ENCODE measurements around the gene MAN1C1.
A peak's percentile ranks its signal among the peaks of the same experiment; 100 is the strongest.

MAN1C1 gene

DNA sequence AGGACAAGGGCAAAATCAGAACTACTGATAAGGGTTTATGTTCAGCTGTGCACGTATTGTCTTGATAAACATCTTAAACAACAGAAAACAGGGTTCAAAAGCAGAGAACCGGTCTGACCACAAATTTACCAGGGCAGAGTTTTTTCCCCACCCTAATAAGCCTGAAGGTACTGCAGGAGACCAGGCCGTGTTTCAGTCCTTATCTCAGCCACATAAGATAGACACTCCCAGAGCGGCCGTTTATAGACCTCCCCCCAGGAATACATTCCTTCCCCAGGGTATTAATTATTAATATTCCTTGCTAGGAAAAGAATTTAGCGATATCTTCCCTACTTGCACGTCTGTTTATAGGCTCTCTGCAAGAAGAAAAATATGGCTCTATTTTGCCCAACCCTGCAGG lies 19.6 kb downstream of the MAN1C1 start:
- peak; percentile 14 for DNase-seq

DNA sequence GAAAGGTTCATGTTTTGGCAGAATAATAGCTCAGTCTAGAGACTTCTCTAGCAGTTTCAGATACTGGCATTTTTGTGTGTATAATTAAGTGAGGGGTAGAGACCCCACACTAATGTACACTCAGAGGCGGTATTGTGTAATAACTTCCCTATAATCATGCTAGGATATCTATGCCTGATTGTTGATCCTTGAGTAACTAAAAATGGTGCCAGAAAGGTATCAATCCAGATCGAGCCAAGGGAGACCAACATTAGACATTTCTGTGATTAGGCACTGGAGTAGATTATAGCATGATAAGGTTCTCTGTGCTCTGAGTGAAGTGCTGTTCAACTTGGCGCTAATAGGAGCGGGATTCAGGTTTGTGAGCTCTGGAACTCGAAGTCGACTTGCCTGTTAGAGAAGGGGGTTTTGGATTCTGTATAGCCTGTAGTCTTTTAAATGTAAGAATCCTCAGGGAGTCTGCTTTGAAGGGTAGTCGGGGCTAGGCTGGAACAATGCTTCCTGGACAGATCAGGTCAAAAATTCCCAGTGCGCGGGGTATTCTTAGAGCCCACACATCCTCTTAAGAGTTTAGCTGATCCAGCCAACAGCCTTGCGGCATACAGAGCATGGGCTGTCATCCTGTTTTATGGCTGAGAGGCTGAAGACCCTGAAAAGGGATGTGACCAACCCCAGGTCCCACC lies 24.2 kb downstream of the MAN1C1 start:
- no peak for DNase-seq

DNA sequence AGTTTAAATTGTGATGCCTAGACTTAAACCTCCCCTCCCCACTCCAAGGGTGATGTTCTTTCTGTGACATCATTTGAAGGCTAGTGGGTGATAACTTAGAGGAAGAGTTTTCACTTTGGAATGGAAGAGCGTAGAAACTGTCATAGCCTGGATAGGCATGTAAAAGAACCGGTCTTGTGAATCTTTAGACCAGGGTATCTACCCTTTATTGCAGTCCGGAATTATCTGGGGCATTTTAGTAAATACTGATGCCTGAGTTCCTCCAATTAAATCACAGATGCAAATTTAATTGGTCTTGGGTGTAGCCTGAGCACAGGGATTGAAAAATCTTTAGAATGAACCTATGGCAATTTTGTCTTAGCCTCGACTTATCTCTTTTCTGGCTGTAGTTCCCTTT lies 24.7 kb downstream of the MAN1C1 start:
- no peak for DNase-seq

DNA sequence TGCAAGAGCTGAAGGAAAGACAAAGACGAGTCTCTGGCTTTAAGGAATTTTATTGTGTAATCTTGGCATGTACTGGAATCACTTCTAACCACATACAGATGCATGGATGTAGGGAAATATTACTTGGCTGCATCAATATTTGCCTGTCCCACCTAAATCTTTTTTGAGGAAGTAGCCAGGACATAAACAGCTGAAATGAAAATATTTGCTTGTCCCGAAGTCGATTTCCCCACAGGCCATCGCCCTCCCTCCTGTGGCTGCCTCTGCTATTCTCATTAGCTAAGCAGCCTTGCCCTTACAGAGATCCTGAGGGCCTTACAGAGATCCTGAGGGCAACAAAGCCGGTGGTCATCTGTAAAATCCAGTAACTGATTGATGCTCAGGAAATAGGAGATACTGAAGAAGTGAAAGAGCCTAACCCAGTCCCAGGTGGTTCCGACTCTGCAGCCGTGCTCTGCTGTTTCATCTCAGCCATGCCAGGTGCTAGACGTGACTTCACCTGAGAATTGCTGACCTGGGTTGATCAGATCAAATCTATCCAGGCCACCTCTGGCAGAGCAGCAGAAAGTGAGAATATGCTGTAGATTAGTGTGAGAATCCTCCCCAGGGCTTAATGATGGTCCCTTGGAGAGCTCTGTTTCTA lies 25.5 kb downstream of the MAN1C1 start:
- no peak for DNase-seq

DNA sequence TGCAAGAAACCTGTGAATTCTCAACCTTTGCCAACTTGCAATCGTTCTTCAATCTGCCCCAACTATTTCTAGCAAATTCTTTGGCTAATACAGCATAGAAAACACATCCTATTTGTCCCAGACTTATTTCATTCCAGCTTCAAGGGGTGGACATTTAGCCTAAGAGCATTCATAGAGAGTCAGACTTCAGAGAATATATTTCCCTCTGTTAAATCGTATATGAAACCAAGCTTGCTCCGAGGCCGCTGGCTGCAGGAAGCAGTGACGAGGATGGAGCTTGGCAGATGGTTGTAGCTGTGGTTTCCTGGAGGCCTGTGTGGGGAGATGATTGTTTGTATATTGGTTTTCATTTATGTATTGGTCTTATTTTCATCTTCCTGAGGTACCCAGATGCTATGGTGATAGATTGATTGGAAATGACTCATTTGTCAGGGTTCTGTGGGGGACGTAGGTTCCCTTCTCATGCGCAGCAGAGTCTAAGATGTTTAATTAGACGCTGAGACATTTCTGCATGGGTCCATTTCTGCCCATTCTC lies 26.1 kb downstream of the MAN1C1 start:
- DNase-seq = peak; percentile 55

DNA sequence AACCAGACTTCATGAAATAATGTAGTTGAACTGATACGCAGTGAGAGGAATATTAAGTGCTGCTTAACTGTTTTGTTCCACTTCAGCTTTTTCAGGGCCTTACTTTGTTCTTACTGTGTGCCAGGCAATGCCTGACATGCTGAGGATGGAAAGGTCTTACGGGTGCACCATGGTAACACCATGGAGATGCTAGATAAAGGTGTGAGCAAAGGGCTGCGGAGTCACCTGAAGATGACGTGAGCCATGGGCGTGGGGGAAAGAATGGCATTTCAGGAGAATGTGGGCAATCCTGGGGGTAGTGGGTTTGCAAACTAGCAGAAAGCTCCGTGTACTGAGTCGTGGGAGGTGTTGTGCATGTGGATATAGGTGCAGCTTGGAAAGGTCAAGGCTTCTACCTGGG lies 27.3 kb downstream of the MAN1C1 start:
- DNase-seq = no peak

DNA sequence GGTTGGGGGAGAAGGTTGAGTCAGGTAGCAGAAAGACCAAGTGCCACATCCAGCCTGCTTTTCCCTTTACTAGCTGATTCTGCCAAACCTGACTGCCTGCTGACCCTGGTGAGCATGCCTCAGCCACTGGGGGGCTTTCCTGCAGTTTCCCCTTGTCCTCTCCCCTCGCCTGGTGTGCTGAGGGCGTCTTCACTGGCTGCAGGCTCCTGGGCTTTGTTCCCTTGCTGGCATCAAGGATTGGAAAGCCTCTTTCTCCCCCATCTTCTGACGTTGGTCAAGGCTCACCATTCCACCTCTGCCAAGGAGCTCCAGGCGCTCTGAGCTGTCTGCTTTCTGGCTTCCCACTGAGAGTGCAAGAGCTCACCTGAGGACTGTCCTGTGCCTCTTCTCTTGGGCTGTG lies 28.4 kb downstream of the MAN1C1 start:
- DNase-seq = no peak

DNA sequence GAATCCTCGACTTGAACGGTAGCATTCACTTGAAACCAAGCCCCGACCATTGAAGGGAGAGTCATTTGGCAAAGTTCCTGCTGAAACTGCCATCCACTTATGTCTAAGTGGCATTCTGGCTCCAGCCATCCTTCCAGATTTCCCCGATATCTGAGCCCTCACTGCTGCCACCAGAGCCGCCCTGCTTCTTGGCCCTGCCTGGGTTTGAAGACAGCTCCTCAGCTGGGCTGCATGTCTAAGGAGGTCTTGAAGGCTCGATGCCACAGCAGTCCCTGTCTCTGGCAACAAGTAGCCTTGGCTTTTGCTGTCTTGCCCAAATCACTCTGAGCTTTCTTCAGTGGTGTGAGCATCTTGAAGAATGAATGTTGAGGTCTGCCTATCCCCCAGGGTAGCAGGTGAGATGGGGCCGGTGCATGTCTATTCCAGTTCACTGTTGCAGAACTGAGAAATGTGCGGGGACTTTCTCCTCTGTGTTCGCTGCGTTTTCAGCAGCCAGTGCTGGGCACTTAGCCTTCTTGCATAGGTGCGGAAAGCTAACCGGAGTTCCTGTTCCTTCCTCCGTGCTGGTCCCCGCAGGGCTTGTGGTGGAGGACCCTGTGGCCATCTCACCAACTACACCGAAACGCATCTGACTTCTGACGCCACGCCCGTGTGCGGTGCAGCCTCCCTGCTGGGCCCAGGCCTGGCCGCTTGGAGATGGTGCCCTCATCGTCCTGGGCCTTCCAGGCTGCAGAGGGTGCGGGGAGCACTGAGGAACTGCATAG lies 29.2 kb downstream of the MAN1C1 start:
- DNase-seq = no peak

DNA sequence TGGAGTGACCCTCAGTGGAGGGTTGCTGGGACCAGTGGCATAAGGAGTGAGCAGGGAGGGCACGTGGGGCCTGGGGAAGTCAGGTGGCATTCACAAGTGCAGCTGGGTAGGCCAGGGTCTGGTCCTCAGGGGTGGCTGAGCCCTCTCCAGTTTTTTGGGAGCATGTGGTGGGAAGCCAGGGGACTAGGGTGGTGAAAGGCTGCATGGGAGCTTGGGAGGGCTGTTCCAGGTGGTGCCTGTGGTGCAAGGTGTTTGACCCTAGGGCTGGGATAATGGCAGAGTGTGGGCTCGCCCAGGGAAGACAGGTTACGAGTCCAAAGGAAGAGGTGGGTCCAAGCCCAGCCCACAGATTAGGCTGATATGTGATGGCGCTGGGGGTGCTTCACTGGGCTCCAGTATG lies 30.5 kb downstream of the MAN1C1 start:
- no peak for DNase-seq

DNA sequence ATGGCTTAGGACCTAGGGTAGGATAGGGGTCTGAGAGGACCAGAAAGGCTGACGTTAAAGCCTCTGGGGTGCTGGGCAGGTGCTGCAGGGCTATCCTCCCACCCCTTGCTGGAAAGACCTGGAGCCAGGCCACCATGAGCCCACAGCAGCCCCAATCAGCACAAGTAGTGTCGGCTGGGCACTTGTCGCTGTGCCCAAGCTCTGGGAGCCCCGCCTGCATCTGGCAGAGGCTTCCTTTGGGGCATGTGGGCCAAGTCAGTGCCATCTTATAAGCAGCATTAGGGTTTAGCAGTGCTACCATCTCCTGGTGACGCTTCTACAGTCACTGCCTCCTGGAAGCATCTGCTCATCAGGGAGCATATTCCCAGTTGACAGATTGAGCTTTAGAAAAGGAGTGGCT lies 31.3 kb downstream of the MAN1C1 start:
- no peak for DNase-seq

DNA sequence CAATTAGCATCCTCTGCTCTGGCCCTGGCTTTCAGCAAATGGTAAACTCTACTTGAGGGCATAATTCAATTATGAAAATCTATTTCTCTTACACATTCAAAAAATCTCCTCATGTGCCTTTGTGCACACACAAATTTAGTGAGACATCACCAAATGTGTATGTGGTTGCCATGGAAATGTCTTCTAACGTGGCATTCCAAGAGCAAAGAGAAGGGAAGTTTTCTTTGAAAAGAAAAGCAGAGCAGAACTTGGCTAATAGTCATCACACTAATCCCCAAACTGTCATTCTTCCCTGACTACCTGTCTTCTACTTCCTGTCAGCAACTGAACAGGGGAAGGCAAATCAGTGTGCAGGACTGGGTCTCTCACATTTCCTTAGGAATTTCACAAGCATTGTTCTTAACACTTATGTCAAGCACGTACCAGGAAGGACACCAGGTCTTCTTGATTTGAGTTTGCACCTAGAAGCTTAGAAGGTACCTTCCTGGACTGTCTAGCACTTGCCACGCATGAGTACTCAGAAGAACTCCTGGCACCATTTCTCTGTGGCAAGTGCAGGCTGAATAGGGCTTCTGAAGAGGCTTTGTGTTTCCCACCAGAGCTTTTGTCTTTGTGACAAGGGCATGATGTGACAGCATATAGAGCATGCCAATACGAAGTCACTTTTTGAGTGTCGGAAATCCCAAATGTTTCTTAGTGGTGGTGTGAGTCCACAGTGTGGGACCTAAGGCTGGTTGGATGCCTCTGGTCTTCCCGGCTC lies 32.3 kb downstream of the MAN1C1 start:
- no peak for DNase-seq

DNA sequence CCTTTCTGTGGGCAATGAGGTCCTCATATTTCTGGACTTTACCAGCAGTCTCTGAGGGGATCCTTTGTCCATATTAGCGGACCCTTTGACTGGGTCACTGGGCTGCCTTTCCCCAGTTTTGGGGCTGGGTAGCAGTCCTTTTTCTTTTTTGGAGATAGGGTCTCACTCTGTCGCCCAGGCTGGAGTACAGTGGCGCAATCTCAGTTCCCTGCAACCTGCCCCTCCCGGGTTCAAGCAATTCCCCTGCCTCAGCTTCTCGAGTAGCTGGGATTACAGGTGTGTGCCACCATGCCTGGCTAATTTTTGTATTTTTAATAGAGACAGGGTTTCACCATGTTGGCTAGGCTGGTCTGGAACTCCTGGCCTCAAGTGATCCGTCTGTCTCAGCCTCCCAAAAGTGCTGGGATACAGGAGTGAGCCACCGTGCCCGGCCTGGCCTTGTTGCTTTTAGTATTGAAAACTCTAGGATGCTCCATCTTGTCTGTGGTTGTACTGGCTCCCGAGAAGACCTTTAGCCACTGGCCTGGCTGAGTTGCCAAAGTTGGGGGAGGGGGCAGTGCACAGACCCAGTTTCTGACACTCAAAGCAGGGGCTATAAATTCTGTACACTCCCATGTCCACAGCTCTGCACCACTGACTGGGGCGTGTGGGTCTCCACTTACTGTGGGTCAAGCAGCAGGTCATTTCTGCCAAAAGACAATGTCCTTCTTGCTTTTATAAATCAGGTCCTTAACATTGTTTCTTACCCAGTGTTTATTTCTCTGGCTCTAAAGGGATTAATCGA lies 33.1 kb downstream of the MAN1C1 start:
- DNase-seq = no peak

DNA sequence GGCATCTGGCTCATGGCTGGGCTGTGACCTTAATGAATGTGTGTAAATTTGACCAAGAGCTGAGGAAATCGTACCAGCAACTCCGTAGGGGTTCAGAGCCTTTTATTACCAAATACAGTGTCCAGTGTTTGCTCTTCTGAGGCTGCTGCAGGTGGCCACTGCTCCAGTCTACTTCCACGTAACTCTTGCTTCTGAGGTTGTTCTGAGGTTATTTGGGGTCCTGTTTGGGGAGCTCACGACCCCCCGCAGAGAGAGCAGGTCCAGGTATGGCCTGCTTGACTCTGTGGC lies 33.6 kb downstream of the MAN1C1 start:
- DNase-seq = no peak

DNA sequence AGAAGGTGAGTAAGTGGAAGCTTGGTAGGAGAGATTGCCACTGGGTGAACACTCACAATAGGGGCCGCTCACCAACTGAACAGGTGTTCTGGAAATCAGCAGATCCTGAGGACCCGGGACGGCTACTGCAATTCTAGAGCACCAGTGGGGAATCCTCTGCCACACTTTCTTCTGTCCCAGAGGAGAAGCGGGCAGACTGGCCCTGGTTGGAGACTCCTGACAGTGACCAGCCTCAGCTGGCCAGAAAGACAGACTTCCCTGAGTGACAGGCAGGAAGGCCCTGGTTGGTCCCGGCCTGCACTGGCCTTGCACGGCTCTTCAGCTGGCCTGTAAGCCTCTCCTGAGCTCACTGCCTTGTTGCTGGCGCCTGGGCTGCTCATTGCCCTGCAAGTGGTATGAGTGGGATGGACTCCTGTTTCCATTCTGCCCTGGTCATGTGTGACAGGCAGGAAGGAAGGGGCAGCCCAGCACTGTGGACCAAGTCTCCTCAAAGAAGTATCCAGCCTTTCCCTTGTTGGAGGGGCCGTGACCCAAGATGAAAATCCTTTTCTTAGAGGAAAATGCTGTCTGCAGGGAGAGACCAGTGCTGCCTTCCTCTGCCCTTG lies 34.5 kb downstream of the MAN1C1 start:
- no peak for DNase-seq

DNA sequence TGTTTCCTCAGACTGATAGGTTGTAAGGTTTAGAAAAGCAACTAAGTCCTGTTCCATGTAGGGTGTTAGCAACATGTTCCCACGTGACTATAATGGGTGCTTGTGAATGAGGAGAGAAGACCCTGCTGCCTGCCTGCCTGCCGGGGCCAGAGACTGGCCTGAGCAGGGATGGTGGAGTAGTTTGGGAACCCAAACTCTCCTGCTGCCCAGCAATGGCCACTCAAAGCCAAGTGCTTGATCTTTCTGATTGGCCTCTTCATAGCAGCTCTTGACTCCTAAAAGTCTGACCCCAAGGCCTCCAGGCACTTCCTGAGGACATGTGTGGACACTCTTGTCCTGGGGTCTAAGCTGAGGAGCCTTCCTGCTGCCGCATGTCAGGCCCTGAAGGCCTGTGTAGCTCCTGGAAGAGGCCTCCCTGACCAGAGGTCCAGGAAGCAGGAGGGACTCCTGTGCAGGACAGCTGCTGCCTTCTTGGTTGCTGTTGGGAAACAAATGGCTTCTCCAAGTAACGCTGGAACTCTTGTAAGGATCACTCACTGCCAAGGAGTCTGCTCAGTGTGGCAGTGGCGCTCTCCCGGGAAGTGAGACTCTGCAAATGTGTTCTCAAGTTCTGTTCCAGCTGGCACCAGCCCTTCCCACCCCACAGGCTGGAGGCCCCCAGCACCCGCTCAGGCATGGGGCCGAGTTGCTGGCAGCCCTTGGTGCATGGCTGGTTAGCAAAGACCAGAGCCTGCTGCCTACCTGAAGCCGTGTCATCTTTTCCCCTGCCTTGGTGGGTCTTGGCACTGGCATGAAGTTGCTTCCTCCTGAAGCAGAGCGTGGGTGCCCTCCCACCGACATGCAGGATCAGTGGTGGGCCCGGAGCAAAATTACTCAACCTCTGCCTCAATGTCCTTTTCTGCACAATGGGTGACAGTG lies 35.5 kb downstream of the MAN1C1 start:
- DNase-seq = no peak

DNA sequence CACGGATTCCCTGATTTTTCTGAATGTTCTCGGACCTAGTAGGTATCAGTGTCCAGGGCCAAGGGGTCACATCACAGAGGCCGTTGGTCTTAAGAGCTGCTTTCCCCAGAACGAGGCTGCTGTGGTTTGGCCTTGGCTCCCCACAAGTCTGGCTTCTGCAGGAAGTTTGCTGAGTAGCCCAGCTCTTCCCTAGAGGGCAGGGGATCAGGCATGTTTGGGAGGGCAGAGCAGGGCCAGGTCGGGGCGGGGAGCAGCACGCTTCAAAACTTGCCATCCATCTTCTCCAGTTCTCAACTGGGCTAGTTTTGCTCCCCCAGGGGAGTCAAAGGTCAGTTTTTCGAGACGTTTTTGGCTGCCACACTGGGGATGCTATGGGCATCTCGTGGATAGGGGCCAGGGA lies 37.0 kb downstream of the MAN1C1 start:
- DNase-seq = no peak

DNA sequence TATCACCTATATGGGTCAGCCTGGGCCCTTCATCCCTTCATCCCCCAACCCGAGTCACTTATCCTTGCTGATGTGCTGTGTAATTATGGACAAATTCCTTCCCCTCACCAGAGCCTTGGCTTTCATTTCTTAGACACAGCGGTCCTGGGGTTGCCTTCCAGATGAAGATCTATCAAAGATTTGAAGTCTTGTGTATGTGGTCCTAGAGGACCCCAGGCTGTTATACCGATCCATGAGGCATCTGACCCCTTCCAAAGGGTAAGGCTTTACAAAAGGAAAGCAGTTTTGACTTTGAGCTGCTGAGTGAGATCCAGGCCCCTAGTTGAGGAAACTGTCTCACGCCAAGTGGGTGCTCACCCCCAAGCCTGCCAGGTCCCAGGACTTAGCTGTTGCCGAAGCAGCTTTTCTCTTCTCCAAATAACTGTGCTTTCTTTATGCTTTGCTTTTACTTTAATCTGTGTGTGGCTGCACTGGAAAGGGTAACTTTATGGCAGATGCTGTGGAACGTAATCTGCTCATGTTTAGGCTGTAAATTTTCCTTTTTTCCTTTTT lies 37.6 kb downstream of the MAN1C1 start:
- DNase-seq = no peak

DNA sequence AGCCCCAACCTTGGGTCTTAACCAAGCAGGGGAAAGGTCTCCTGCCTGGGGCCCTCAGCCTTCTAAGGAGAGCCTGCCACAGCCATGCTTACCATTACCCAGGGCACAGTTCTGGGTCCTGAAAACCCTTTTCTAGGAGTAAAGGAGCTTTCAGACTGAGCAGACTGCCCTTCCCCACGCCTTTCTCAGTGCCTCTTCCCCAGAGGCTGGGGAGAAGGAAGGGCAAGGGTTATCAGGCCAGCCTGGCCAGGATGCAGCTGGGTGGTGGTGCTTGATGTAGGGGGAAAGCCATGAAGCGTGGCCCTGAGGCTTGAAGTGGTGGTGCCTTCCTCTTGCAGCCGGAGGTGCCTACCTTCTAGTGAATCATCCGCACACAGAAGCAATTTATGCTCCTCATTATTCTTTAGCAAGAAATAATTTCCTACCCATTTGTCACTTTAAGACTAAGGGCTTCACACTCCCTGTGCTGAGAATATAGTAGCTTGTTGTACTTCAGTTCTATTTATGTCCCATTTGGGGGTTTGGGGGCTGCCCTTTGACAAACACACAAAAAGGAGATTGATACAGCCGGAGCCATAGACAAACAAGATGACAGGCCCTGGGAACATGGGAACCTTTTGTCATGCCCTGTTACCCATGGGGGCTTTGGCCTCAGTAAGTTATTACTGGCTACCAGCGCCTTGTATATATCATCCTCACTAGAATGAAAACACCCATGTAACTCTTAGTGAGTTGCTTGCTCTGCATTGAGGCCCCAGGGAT lies 40.7 kb downstream of the MAN1C1 start:
- DNase-seq = no peak

DNA sequence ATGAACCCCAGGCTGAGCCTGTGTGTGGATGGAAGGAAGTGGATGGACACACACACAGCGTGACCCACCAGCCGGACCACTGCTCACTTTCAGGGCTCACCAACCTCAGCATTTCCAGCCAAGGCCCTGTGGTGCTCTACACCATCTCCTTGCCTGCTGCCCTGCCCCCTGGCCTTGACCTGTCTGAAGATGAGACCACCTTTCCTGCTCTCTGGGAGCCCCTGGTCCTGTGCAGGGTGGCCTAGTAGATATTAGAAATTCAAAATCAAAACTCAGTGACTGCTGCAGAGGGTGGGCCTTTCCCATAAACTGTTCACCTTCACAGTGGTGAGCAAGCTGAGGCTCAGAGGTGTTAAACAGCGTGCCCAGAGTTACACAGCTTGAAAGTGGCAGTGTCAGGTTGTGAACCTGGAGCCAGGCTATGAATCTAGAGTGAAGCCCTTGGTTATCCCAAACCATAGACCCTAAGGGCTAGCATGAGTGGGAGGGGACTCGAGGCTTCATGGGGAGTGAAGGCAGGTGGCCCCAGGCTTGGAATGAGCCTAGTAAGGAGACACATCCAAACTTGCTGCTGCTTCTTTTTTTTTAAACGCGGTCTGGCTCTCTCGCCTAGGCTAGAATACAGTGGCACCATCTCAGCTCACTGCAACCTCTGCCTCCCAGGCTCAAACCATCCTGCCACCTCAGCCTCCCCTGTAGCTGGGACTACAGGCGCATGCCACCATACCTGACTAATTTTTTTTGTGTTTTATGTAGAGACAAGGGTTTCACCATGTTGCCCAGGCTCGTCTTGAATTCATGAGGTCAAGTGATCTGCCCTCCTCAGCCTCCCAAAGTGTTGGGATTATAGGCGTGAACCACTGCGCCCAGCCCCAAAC lies 41.5 kb downstream of the MAN1C1 start:
- DNase-seq = no peak

Data from activated CD8-positive, alpha-beta memory T cell treated with anti-CD3 and anti-CD28 coated beads, Interleukin-2, amount 50 U/mL, for 4 hours (primary cell).